ENCODE results near the gene CEP85.
A peak's percentile ranks its signal among the peaks of the same experiment; 100 is the strongest.

Gene CEP85

GRCh38 chr1:26233903-26234643 is at the start of gene CEP85:
TSS of gene CEP85 (plus strand) at chr1:26234200. CDS start at chr1:26239784, 5,584 bp downstream.
- DNase-seq (ENCODE audit: low spot score), result peak; percentile 92

- no peak for DNase-seq (ENCODE audit: low spot score)
These were observed 49.1 kb upstream of the CEP85 start for GRCh38 chr1:26184883-26185282.

GRCh38 chr1:26187882-26188281 is 46.1 kb upstream of the CEP85 start:
- DNase-seq (ENCODE audit: low spot score), result no peak

GRCh38 chr1:26188477-26188876 is 45.5 kb upstream of the CEP85 start:
- no peak for DNase-seq (ENCODE audit: low spot score)

- DNase-seq (ENCODE audit: low spot score), result no peak
These were observed 44.7 kb upstream of the CEP85 start for GRCh38 chr1:26189331-26189730.

GRCh38 chr1:26189751-26190275 is 44.2 kb upstream of the CEP85 start:
- no peak for DNase-seq (ENCODE audit: low spot score)

GRCh38 chr1:26190373-26190987 is 43.5 kb upstream of the CEP85 start, which contains the start of gene CATSPER4:
TSS of gene CATSPER4 (plus strand) at chr1:26190602. CDS start at chr1:26190628, 26 bp downstream.
- no peak for DNase-seq (ENCODE audit: low spot score)

GRCh38 chr1:26191739-26192138 is 42.3 kb upstream of the CEP85 start:
- no peak for DNase-seq (ENCODE audit: low spot score)

GRCh38 chr1:26195805-26196204 is 38.2 kb upstream of the CEP85 start:
- DNase-seq (ENCODE audit: low spot score), result no peak

GRCh38 chr1:26197301-26197700 is 36.7 kb upstream of the CEP85 start:
- DNase-seq (ENCODE audit: low spot score), result no peak

- DNase-seq (ENCODE audit: low spot score), result no peak
These were observed 36.2 kb upstream of the CEP85 start for GRCh38 chr1:26197813-26198212.

- DNase-seq (ENCODE audit: low spot score), result no peak
These were observed 33.6 kb upstream of the CEP85 start for GRCh38 chr1:26200413-26200812.

- no peak for DNase-seq (ENCODE audit: low spot score)
These were observed 30.2 kb upstream of the CEP85 start for GRCh38 chr1:26203642-26204318.

GRCh38 chr1:26210147-26210870 is 23.7 kb upstream of the CEP85 start:
- no peak for DNase-seq (ENCODE audit: low spot score)

GRCh38 chr1:26212726-26213125 is 21.3 kb upstream of the CEP85 start:
- DNase-seq (ENCODE audit: low spot score), result no peak

GRCh38 chr1:26213335-26213905 is 20.6 kb upstream of the CEP85 start:
- DNase-seq (ENCODE audit: low spot score), result no peak

- no peak for DNase-seq (ENCODE audit: low spot score)
These were observed 18.8 kb upstream of the CEP85 start for GRCh38 chr1:26215246-26215645.

- no peak for DNase-seq (ENCODE audit: low spot score)
These were observed 15.0 kb upstream of the CEP85 start for GRCh38 chr1:26218906-26219494.

- no peak for DNase-seq (ENCODE audit: low spot score)
These were observed 13.6 kb upstream of the CEP85 start for GRCh38 chr1:26220199-26220912.

GRCh38 chr1:26221094-26221493 is 12.9 kb upstream of the CEP85 start:
- DNase-seq (ENCODE audit: low spot score), result no peak

- DNase-seq (ENCODE audit: low spot score), result no peak
These were observed 9.4 kb upstream of the CEP85 start for GRCh38 chr1:26224606-26225005.

Measured in kidney capillary endothelial cell (primary cell).